GM21723 (cell line): ENCODE measurements around the gene DDX19B.
"Not testable (repeated sequence)": the region's sequence is repeated elsewhere in the genome, so short reads cannot be mapped to it uniquely, and the experiment has no call there.

Experiments
- ATAC-seq: cut with Tn5 transposase; IDR thresholded peaks from one replicate; pipeline ENCODE4 v1.9.1; 2021; ENCODE audit warnings: mild to moderate bottlenecking, moderate library complexity; ENCODE audit not compliant: unreplicated experiment

Gene DDX19B

GRCh38 chr16:70287304-70287971 is 11.5 kb upstream of the DDX19B start:
- not testable (repeated sequence) for ATAC-seq

- peak; percentile 96 for ATAC-seq
Measured at GRCh38 chr16:70289229-70290094, 9.5 kb upstream of the DDX19B start, which contains the start of gene AARS1. Gene AARS1, minus strand, starts transcription at chr16:70289506. Its CDS starts 6,743 bp downstream, at chr16:70282763.

DNA sequence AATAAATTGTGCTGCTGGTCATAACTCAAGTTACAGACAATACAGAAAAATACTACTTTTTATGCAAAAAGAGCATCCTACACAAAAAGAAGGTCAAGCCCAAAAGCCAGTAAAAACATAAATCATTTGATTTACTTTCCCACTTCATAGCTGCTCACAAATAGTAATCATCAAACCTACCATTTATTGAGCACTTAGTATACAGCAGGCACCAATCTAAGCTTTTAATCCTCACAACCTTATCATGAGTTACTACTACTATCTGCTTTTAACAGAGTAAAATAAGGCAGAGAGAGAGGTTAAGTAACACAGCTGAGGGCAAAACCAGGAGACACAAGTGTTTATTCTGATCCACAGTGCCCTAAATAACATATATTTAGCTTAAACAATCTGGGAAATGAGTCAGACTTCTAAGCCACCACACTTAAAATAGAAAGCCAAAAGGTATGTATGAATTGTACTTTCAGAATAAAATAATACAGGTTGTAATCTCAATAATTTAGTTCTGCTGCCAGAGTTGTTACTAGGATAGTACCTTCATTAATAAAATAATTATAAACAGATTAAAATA is 8.0 kb upstream of the DDX19B start:
- no peak for ATAC-seq

- not testable (repeated sequence) for ATAC-seq
Measured at GRCh38 chr16:70292148-70292547, 6.8 kb upstream of the DDX19B start.

GRCh38 chr16:70294385-70295025 is 4.5 kb upstream of the DDX19B start:
- no peak for ATAC-seq

- no peak for ATAC-seq
Measured at GRCh38 chr16:70295634-70296033, 3.4 kb upstream of the DDX19B start.

GRCh38 chr16:70301121-70301520 is 2.1 kb downstream of the DDX19B start:
- no peak for ATAC-seq

DNA sequence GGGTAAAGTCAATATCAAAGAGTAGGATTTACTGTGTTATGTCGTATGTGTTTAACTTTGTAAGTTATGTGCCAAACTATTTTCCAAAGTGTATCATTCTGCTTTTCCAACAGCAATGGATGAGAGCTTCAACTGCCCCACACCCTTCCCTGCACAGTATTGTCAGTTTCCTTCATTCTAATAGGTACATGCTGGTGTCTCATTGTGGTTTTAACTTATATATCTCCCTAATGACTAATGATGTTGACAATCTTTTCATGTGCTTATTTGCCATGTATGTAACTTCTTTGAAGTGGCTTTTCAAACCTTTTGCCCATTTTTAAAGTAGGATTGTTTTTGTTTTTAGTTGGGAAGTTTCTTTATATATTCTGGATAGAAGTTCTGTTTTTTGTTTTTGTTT is 3.8 kb downstream of the DDX19B start:
- ATAC-seq: no peak

- no peak for ATAC-seq
Measured at GRCh38 chr16:70304892-70305448, 6.0 kb downstream of the DDX19B start.

DNA sequence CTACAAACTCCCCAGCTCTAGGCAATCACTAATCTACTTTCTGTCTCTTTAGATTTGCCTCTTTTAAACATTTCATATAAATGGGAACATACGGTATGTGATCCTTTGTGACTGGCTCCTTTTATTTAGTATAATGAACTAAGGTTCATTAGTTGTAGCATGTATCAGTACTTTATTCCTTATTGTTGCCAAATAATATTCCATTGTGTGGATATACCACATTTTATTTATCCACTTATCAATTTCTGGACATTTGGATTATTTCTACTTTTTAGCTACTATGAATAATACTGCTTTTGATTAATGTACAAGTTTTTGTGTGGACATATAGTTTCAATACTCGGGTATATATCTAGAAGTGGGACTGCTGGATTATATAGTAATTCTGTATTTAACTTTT is 7.9 kb downstream of the DDX19B start:
- ATAC-seq: no peak

- ATAC-seq: not testable (repeated sequence)
Measured at GRCh38 chr16:70307726-70308125, 8.7 kb downstream of the DDX19B start.

GRCh38 chr16:70320121-70320520 is 21.1 kb downstream of the DDX19B start:
- ATAC-seq: no peak

GRCh38 chr16:70324998-70325747 is 26.2 kb downstream of the DDX19B start:
- no peak for ATAC-seq

- ATAC-seq: no peak
Measured at GRCh38 chr16:70331091-70331490, 32.1 kb downstream of the DDX19B start.

GRCh38 chr16:70331588-70332358 is 32.8 kb downstream of the DDX19B start:
- ATAC-seq: no peak

DNA sequence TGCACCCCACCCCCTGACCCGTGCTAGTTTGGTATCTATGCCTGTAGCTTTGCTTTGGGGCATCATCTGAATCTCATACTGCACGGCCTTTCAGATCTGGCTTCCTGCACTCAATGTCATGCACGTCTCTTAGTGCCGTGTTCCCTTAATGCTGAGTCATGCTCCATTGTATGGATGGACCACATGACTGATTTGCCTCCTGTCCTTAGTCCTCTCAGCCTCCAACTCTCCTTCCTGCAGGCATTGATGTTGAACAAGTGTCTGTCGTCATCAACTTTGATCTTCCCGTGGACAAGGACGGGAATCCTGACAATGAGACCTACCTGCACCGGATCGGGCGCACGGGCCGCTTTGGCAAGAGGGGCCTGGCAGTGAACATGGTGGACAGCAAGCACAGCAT is 33.7 kb downstream of the DDX19B start:
- ATAC-seq: not testable (repeated sequence)

DNA sequence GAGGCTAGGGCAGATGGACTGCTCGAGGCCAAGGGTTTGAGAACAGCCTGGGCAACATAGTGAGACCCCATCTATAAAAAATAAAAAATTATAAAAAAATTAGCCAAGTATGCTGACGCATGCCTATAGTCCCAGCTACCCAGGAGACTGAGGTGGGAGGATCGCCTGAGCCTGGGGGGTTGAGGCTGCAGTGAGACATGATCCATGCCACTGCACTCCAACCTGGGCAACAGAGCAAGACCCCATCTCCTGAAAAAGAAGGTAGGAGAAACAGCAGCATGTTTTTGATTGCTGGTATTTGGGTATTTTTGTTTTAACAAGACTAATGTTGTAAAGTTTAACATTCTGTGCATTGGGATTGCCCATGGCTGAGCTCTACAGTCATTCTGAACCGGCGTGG is 38.8 kb downstream of the DDX19B start:
- no peak for ATAC-seq

DNA sequence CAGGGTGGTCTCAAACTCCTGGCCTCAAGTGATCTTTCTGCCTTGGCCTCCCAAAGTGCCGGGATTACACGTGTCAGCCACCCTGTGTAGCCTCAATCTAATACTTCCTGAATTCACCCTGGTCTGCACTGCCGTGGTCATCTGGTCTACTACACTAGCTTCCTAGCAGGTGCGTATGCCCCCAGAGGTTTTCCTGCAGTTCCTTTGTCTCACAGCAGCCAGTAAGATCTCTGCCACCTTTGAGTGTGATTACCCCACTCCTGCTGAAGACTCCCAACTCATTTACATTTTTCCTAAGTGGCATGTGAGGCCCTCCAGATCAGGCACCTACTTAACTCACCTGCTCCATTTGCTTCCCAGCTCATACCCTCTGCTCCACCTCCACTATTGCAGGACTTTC is 42.6 kb downstream of the DDX19B start:
- no peak for ATAC-seq

- no peak for ATAC-seq
Measured at GRCh38 chr16:70342016-70342415, 43.0 kb downstream of the DDX19B start.

- ATAC-seq: no peak
Measured at GRCh38 chr16:70345840-70346239, 46.9 kb downstream of the DDX19B start.
